Chondrocyte (in vitro differentiated cells): Measurements from ENCODE around the gene CARS2. TPM values are rescaled to one million over a fixed set of nuclear protein-coding genes. Genes with fewer than 3 reads are reported as not detected.
A peak's percentile ranks its signal among the peaks of the same experiment; 100 is the strongest.

ENCODE experiments used
- DNase-seq: peaks from one replicate; pipeline ENCODE4 v3.0.0; 2021; ENCODE audit warnings: mixed read lengths, low spot score
- H3K27ac Mint-ChIP-seq: one replicate; pipeline ENCODE4 v1.8.0; 2021; ENCODE audit warnings: mild to moderate bottlenecking, moderate library complexity, mixed read lengths; ENCODE audit not compliant: unreplicated experiment
- H3K27me3 Mint-ChIP-seq: 2 replicates; pipeline ENCODE4 v1.8.0; 2021; ENCODE audit warnings: low read depth, mixed read lengths
- H3K36me3 Mint-ChIP-seq: 2 replicates; pipeline ENCODE4 v1.8.0; 2021; ENCODE audit warnings: low read depth, mixed read lengths
- H3K4me1 Mint-ChIP-seq: 2 replicates; pipeline ENCODE4 v1.8.0; 2021; ENCODE audit warnings: low read depth, mild to moderate bottlenecking, mixed read lengths
- H3K4me3 Mint-ChIP-seq: one replicate; pipeline ENCODE4 v1.8.0; 2021; ENCODE audit warnings: mild to moderate bottlenecking, moderate library complexity, mixed read lengths; ENCODE audit not compliant: unreplicated experiment
- H3K9me3 Mint-ChIP-seq: 2 replicates; pipeline ENCODE4 v1.8.0; 2021; ENCODE audit warnings: low read depth, mixed read lengths
- total RNA-seq: library from RNA; stranded (reverse); gene quantifications from 3 replicates; pipeline ENCODE4 v1.2.1, GENCODE V29; 2021
- TF ChIP-seq, protein P1 (sequence below): fragments of 200-600 bp; sonication (generic); IDR thresholded peaks from 2 replicates; pipeline ENCODE4 v1.5.0; 2021; ENCODE audit warnings: antibody characterized with exemption, mild to moderate bottlenecking, moderate library complexity

CARS2 gene
- total RNA-seq, 1 donor from 2014 or later = 60.2 TPM

DNA sequence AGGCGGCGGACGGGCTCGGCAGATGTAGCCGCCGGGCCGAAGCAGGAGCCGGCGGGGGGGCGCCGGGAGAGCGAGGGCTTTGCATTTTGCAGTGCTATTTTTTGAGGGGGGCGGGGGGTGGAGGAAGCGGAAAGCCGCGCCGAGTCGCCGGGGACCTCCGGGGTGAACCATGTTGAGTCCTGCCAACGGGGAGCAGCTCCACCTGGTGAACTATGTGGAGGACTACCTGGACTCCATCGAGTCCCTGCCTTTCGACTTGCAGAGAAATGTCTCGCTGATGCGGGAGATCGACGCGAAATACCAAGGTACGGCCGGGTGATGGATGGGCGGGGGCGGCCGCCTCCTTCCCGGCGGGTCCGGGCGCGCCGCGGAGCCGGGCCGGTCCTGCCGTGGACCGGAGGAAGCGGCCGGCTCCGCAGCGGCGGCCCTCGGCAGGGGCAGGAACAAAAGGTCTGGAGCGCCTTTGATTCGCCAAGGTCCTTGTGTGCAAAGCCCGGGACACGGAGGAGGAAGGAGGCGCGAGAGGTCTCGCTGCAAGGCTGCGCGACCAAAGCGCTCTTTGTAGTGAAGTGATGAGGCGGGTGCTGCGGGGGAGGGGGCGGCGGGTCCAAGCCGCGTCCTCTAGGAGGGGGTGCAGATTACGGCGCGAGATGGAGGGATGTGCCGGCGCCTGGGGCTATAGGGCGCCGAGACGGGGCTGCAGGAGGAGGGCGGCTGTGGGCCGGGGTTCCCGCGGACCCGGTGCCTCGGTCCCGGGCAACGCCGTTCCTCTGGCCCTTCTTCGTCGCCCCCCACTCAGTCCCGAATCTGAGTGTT, 8.3 kb upstream of the CARS2 start:
- peaks cover 32% of the 10 kb centered on the region for H3K4me1 Mint-ChIP-seq
- no peak for DNase-seq
- peak overlapping the region; percentile 81 for H3K27ac Mint-ChIP-seq
- TF ChIP-seq, protein P1, sequence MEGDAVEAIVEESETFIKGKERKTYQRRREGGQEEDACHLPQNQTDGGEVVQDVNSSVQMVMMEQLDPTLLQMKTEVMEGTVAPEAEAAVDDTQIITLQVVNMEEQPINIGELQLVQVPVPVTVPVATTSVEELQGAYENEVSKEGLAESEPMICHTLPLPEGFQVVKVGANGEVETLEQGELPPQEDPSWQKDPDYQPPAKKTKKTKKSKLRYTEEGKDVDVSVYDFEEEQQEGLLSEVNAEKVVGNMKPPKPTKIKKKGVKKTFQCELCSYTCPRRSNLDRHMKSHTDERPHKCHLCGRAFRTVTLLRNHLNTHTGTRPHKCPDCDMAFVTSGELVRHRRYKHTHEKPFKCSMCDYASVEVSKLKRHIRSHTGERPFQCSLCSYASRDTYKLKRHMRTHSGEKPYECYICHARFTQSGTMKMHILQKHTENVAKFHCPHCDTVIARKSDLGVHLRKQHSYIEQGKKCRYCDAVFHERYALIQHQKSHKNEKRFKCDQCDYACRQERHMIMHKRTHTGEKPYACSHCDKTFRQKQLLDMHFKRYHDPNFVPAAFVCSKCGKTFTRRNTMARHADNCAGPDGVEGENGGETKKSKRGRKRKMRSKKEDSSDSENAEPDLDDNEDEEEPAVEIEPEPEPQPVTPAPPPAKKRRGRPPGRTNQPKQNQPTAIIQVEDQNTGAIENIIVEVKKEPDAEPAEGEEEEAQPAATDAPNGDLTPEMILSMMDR = peak; percentile 36
- no peaks in the 10 kb centered on the region for H3K27me3 Mint-ChIP-seq
- H3K9me3 Mint-ChIP-seq = no peaks in the 10 kb centered on the region
- peak overlapping the region; percentile 96 for H3K4me3 Mint-ChIP-seq
- H3K36me3 Mint-ChIP-seq = no peaks in the 10 kb centered on the region

DNA sequence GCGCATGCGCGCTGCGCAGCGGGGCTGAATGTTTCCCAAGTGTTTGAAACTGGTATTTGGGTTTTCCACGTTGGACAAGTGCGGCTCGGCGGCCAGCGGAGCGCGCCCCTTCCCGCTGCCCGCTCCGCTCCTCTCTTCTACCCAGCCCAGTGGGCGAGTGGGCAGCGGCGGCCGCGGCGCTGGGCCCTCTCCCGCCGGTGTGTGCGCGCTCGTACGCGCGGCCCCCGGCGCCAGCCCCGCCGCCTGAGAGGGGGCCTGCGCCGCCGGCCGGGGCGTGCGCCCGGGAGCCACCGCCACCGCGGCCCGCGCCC, 7.7 kb upstream of the CARS2 start, which contains the start of gene ING1:
Gene ING1 (plus strand): TSS at position 59 of the 311 bp plus-strand sequence. CDS start 450 bp downstream, outside the sequence.
- DNase-seq = no peak
- H3K4me1 Mint-ChIP-seq = peaks cover 29% of the 10 kb centered on the region
- H3K27ac Mint-ChIP-seq = peak within 1 kb of the TSS; percentile 96
- no peaks in the 10 kb centered on the region for H3K27me3 Mint-ChIP-seq
- no peaks in the 10 kb centered on the region for H3K36me3 Mint-ChIP-seq
- peak within 1 kb of the TSS; percentile 96 for H3K4me3 Mint-ChIP-seq
- no peaks in the 10 kb centered on the region for H3K9me3 Mint-ChIP-seq
- TF ChIP-seq, protein P1 = no peak

DNA sequence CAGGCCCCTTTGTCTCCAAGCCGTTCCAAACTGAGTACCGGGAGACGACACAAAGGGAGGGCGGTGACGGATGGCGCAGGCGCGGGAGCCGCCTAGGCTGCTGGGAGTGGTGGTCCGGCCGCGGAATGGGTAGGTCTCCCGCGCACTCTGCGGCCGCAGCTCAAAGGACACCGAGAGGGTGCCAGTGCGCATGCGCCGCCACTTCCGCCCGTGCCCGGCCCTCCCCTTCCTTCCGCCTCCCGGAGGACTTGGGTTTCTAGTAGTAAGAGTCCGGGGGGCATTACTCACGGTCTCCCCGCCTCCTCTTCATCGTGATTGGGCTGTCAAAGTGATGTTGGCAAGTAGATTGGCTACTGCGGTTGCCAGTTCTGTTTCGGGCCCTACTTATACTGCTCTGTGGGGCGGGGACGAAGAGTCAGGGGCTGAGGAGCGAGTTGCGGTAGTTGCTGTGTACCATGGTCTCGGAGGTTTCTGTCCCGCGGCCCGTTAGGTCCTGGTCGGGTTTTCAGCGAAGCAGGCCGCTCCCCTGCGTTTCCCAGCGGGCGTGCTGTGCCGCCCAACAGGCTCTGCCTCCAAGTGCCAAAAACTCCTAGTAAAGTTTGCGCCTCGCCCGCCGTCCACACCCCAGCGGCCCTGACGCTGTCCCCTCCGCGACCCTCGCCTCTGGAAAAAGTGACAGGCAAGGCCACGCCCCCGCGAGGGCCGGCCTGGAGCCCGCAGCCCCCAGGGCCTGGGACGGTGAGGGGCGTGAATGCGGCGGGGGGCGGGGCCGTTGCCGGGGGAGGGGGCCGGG, 7.1 kb upstream of the CARS2 start:
- no peaks in the 10 kb centered on the region for H3K27me3 Mint-ChIP-seq
- TF ChIP-seq, protein P1 = no peak
- peak overlapping the region; percentile 84 for H3K4me3 Mint-ChIP-seq
- H3K36me3 Mint-ChIP-seq = no peaks in the 10 kb centered on the region
- H3K27ac Mint-ChIP-seq = peak overlapping the region; percentile 96
- no peaks in the 10 kb centered on the region for H3K9me3 Mint-ChIP-seq
- H3K4me1 Mint-ChIP-seq = peaks cover 27% of the 10 kb centered on the region
- peak; percentile 100 for DNase-seq

DNA sequence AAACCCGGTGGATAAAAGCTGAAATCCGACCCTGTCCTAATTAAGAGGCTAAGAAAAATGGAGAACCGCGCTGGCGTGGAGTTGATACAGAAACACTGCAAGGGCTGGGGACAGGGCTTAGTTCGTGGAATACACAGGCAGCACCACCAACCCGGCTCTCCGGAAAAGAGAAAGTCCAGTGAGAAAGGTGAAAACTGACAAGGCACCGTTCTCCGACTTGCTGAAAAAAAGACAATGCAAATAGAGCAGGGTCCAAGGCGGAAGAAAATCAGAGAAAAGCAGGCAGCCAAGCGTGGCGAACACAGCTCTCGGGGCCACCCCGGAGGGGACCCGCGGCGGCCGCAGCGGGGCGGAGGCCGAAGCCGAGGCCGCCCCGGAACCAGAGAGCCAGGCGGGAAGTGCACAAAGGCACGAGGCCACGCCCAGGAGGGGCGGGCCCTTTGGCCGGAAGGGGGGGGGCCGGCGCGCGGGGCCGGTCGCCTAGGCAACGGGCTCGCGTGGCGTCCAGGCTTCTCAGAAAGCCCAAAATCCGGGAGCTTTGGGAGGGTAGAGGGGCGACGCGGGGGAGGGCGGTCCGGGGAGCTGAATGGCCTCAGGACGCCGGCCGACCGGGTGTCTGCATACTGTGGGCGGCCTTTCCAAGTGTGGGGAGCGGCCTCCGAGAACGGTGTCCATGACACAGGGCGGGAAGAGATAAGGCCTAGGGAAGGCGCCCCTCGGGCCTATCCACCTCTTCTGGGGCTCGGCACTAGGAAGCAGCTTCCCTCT, 6.3 kb upstream of the CARS2 start:
- no peaks in the 10 kb centered on the region for H3K9me3 Mint-ChIP-seq
- H3K4me3 Mint-ChIP-seq = peak overlapping the region; percentile 84
- H3K27ac Mint-ChIP-seq = peak overlapping the region; percentile 96
- no peaks in the 10 kb centered on the region for H3K27me3 Mint-ChIP-seq
- peaks cover 19% of the 10 kb centered on the region for H3K4me1 Mint-ChIP-seq
- no peak for DNase-seq
- no peaks in the 10 kb centered on the region for H3K36me3 Mint-ChIP-seq
- TF ChIP-seq, protein P1 = no peak
